Activated naive CD4-positive, alpha-beta T cell treated with anti-CD3 and anti-CD28 coated beads, Interleukin-2, amount 10 ng/mL, durations not matched to agents 7 days and 5 days (primary cell): ENCODE data around the gene IL1A.

ENCODE experiments used
- CTCF ChIA-PET: fragments of 350-600 bp; sonication (Branson Sonifier 250); formaldehyde crosslinking; loops from one replicate; lab custom pipeline; 2021; ENCODE audit warnings: antibody characterized with exemption; lab: Charles Lee
- DNase-seq: peaks from one replicate; pipeline ENCODE4 v3.0.0-alpha.2; 2020
- H3K27ac Mint-ChIP-seq: one replicate; pipeline ENCODE4 v1.8.0; 2021; ENCODE audit warnings: mild to moderate bottlenecking, moderate library complexity, mixed read lengths
- H3K27me3 Mint-ChIP-seq: one replicate; pipeline ENCODE4 v1.8.0; 2021; ENCODE audit warnings: mild to moderate bottlenecking, mixed read lengths
- H3K36me3 Mint-ChIP-seq: one replicate; pipeline ENCODE4 v1.8.0; 2021; ENCODE audit warnings: mixed read lengths
- H3K4me1 Mint-ChIP-seq: one replicate; pipeline ENCODE4 v1.8.0; 2021; ENCODE audit warnings: mixed read lengths
- H3K4me3 Mint-ChIP-seq: one replicate; pipeline ENCODE4 v1.8.0; 2021; ENCODE audit warnings: mild to moderate bottlenecking, moderate library complexity, mixed read lengths
- H3K9me3 Mint-ChIP-seq: one replicate; pipeline ENCODE4 v1.8.0; 2021; ENCODE audit warnings: mixed read lengths

The IL1A gene

DNA sequence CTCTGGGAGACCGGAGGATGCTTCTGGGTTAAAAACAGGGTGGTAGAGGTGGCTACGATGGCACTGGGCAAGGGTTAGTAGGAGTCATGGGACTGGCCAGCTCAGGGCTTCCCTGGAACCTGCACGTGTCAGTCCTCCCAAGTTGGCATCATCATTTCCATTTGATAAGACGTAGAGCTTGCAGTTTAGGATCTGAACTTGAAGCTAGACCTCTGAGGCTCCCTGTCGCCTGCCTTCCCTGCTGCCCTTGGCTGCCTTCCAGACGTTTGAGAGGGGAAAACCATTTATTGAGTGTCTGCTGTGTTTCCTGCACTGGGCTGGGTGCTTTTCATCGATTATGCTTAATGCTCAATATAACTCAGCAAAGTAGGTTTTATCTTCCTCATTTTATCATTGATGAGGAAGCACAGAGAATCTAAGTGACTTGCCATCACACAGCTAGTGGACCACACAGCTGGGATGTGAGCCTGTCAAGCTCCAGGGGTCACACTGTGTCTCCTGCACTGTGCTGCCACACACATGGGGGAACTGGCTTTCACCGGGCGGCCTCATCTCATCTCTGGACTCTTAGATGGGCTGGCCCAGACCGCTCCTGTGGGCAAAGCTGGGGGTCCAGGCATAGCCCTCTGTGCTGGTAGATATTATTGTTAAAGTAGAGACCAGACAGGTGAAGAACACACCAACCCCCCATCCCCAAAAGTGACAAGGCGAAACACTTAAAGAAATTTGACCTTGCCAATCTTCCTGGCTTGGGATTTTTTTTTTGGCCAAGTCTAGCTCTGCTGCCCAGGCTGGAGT, 55.7 kb downstream of the IL1A start:
- peaks cover 19% of the 10 kb centered on the region for H3K4me1 Mint-ChIP-seq
- H3K9me3 Mint-ChIP-seq: no peaks in the 10 kb centered on the region
- no peaks in the 10 kb centered on the region for H3K36me3 Mint-ChIP-seq
- H3K27me3 Mint-ChIP-seq: peaks cover 42% of the 10 kb centered on the region
- H3K4me3 Mint-ChIP-seq: no peak overlapping the region
- no peak overlapping the region for H3K27ac Mint-ChIP-seq
- CTCF ChIA-PET: interaction anchor here (0.9 to 9.1 kb wide), 11 partner anchors 9 to 248 kb away, joined by 3 to 213 read pairs (median 10); no protein-coding TSS in a partner anchor
- DNase-seq: no peak

DNA sequence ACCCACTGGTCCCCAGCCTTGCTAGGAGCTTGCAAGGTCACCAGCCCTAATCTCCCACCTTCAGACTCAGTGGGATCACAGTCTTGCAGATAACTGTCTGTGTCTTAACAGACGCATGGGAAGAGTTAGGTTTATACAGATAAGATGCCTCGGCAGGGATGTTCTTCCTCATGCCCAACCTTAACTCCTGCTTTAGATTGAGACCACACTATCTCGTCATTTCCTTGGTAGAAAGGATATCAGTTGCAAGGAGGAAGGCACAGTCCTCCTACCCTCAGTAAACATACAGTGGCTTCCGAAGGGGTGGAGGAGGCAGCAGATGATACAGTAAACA, 56.3 kb downstream of the IL1A start:
- Mint-ChIP-seq H3K36me3 (no peaks in the 10 kb centered on the region), H3K27me3 (peaks cover 42% of the 10 kb centered on the region), H3K9me3 (no peaks in the 10 kb centered on the region), H3K4me3 (no peak overlapping the region), H3K27ac (no peak overlapping the region), H3K4me1 (peaks cover 19% of the 10 kb centered on the region)
- CTCF ChIA-PET: interaction anchor here (0.9 to 9.1 kb wide), 15 partner anchors 9 to 247 kb away, joined by 3 to 213 read pairs (median 8); partner anchors contain the start of gene SLC20A1
- no peak for DNase-seq

- peaks cover 45% of the 10 kb centered on the region for H3K27me3 Mint-ChIP-seq
- CTCF ChIA-PET: interaction anchor here (0.9 to 9.1 kb wide), 25 partner anchors 8 to 247 kb away, joined by 3 to 213 read pairs (median 4); partner anchors contain the start of gene SLC20A1
- no peak overlapping the region for H3K27ac Mint-ChIP-seq
- no peak overlapping the region for H3K4me3 Mint-ChIP-seq
- H3K9me3 Mint-ChIP-seq: no peaks in the 10 kb centered on the region
- peaks cover 19% of the 10 kb centered on the region for H3K4me1 Mint-ChIP-seq
- DNase-seq: no peak
- no peaks in the 10 kb centered on the region for H3K36me3 Mint-ChIP-seq
These were observed 56.8 kb downstream of the IL1A start for GRCh38 chr2:112727276-112728028.

GRCh38 chr2:112726487-112727190, 57.7 kb downstream of the IL1A start:
- H3K27me3 Mint-ChIP-seq: peaks cover 51% of the 10 kb centered on the region
- H3K27ac Mint-ChIP-seq: no peak overlapping the region
- no peaks in the 10 kb centered on the region for H3K9me3 Mint-ChIP-seq
- no peaks in the 10 kb centered on the region for H3K36me3 Mint-ChIP-seq
- H3K4me3 Mint-ChIP-seq: no peak overlapping the region
- DNase-seq: peak; percentile 92
- H3K4me1 Mint-ChIP-seq: peaks cover 19% of the 10 kb centered on the region
- CTCF ChIA-PET: interaction anchor here (0.6 to 9.1 kb wide), 39 partner anchors 9 to 470 kb away, joined by 3 to 213 read pairs (median 4); partner anchors contain the start of genes CHCHD5 and SLC20A1

GRCh38 chr2:112725545-112726457, 58.5 kb downstream of the IL1A start:
- no peak for DNase-seq
- H3K4me1 Mint-ChIP-seq: peaks cover 19% of the 10 kb centered on the region
- no peaks in the 10 kb centered on the region for H3K9me3 Mint-ChIP-seq
- peaks cover 56% of the 10 kb centered on the region for H3K27me3 Mint-ChIP-seq
- no peaks in the 10 kb centered on the region for H3K36me3 Mint-ChIP-seq
- no peak overlapping the region for H3K4me3 Mint-ChIP-seq
- no peak overlapping the region for H3K27ac Mint-ChIP-seq
- CTCF ChIA-PET: interaction anchor here (0.6 to 9.1 kb wide), 41 partner anchors 8 to 542 kb away, joined by 3 to 213 read pairs (median 4); partner anchors contain the start of genes CHCHD5 and SLC20A1

GRCh38 chr2:112724591-112725525, 59.4 kb downstream of the IL1A start:
- Mint-ChIP-seq H3K4me1 (peaks cover 19% of the 10 kb centered on the region), H3K9me3 (no peaks in the 10 kb centered on the region), H3K36me3 (no peaks in the 10 kb centered on the region), H3K27ac (no peak overlapping the region), H3K27me3 (peaks cover 61% of the 10 kb centered on the region), H3K4me3 (no peak overlapping the region)
- CTCF ChIA-PET: interaction anchor here (0.7 to 9.1 kb wide), 24 partner anchors 12 to 541 kb away, joined by 3 to 213 read pairs (median 4); partner anchors contain the start of genes CHCHD5 and SLC20A1
- DNase-seq: no peak

- Mint-ChIP-seq H3K27ac (no peak overlapping the region), H3K27me3 (peaks cover 62% of the 10 kb centered on the region), H3K4me3 (no peak overlapping the region), H3K4me1 (peaks cover 19% of the 10 kb centered on the region), H3K9me3 (no peaks in the 10 kb centered on the region), H3K36me3 (no peaks in the 10 kb centered on the region)
- CTCF ChIA-PET: interaction anchor here (1.4 to 9.1 kb wide), 9 partner anchors 11 to 217 kb away, joined by 4 to 213 read pairs (median 39); partner anchors contain the start of gene SLC20A1
- DNase-seq: no peak
These were observed 60.3 kb downstream of the IL1A start for GRCh38 chr2:112723995-112724394.
